ENCODE results near the gene PTPRT. TPM values are rescaled to one million over a fixed set of nuclear protein-coding genes. Genes with fewer than 3 reads are reported as not detected.

PTPRT gene
- polyA plus RNA-seq, 1 experiment = not detected

DNA sequence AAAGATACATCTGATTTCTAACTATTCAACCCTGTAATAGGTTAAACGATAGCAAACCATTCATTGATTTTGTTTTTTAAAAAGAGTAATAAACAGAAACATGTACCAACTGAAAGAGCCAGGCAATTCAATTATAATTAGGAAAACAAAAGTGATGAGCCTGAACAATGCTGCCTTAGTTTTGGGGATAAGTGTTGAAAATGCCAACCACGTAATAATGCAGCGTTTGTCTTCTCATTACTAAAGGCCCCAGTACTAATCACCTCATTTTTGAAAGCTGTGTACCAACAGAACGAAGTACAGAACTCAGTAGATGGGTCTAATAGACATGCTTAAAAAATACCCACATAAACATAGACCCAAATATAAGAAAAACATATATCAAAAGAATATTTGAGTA lies 907.9 kb downstream of the PTPRT start:
- CTCF ChIA-PET = no interaction called here
- DNase-seq (ENCODE audit: low read depth) = no peak
- TF ChIP-seq, protein P1, sequence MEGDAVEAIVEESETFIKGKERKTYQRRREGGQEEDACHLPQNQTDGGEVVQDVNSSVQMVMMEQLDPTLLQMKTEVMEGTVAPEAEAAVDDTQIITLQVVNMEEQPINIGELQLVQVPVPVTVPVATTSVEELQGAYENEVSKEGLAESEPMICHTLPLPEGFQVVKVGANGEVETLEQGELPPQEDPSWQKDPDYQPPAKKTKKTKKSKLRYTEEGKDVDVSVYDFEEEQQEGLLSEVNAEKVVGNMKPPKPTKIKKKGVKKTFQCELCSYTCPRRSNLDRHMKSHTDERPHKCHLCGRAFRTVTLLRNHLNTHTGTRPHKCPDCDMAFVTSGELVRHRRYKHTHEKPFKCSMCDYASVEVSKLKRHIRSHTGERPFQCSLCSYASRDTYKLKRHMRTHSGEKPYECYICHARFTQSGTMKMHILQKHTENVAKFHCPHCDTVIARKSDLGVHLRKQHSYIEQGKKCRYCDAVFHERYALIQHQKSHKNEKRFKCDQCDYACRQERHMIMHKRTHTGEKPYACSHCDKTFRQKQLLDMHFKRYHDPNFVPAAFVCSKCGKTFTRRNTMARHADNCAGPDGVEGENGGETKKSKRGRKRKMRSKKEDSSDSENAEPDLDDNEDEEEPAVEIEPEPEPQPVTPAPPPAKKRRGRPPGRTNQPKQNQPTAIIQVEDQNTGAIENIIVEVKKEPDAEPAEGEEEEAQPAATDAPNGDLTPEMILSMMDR (IDR thresholded peaks at IDR 0.05; ENCODE audit: insufficient read depth, low read depth, low read length) = no peak
- POLR2A ChIA-PET = no interaction called here
- H3K36me3 ChIP-seq (ENCODE audit: control insufficient read depth, insufficient read depth, low read length) = no peaks in the 10 kb centered on the region
- H3K27me3 ChIP-seq (ENCODE audit: control insufficient read depth, insufficient read depth, low read length) = no peaks in the 10 kb centered on the region
- no peak overlapping the region for H3K4me3 ChIP-seq (ENCODE audit: low read depth, low read length)

DNA sequence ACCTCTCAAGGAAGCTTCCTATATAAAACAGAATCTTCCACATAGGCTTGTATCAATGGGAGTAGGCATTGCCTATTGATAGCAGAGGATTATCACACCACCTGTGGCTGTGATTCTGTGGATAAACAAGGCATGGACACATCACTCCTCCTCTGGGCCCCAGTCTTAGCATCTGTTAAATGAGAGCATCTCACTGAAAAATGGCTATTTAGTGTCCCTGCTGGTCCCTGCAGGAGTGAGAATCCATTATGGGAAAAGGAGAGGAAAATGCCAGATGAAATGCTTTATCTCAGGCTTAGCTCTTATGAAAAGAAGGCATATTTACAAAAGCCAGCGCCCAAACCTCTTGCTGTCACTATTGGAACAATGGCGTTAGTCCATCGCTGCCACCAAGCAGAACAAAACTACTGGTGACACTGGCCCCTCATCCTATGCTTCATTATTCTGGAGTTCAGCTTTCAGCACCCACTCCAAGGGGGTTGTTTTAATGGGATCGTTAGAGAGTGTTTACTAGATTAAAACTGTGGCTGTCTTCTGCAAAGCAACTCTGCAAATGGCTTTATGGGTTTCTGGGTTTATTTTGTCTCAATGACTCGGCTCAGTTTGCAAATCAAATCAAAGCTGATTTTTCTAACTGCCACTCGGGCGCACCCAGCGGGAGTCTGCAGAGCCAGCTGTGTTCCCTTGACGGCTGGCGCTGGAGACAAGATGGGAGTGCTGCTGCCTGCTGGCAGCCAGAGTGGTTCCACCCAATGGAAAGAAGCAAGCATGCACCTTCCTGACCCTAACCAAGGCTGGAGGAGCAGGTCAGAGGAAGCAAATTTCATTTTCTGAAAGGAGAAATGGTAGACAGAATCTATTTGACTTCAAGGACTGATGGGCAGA lies 912.7 kb downstream of the PTPRT start:
- H3K27me3 ChIP-seq (ENCODE audit: control insufficient read depth, insufficient read depth, low read length) = no peaks in the 10 kb centered on the region
- H3K36me3 ChIP-seq (ENCODE audit: control insufficient read depth, insufficient read depth, low read length) = no peaks in the 10 kb centered on the region
- no peak overlapping the region for H3K4me3 ChIP-seq (ENCODE audit: low read depth, low read length)
- ChIA-PET POLR2A (no interaction called here), CTCF (no interaction called here)
- DNase-seq (ENCODE audit: low read depth) = no peak
- TF ChIP-seq, protein P1 (IDR thresholded peaks at IDR 0.05; ENCODE audit: insufficient read depth, low read depth, low read length) = no peak

DNA sequence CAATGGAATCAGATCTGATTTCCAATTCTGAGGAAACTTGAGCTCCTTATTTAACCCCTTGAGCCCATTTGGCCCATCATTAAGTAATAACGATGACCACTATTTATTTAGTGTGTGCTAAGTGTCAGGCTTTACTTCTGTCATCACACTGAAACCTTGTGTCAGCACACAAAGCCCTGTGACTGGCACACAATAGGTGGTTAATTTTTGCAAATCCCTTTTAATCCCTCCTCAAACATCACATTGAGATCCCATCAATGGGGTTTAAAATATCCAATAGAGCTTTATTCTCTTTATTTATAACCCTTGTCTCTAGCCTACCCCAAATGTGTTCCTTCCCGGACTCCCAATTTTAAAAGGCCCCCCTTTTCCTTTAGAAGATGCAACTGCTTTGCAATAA lies 914.7 kb downstream of the PTPRT start:
- Histone ChIP-seq H3K4me3 (ENCODE audit: low read depth, low read length) (no peak overlapping the region), H3K36me3 (ENCODE audit: control insufficient read depth, insufficient read depth, low read length) (no peaks in the 10 kb centered on the region), H3K27me3 (ENCODE audit: control insufficient read depth, insufficient read depth, low read length) (no peaks in the 10 kb centered on the region)
- ChIA-PET POLR2A (no interaction called here), CTCF (interaction anchor here (0.7 kb wide), 1 partner anchor 33 kb away, joined by 3 read pairs; no protein-coding TSS in a partner anchor)
- TF ChIP-seq, protein P1 (IDR thresholded peaks at IDR 0.05; ENCODE audit: insufficient read depth, low read depth, low read length) = no peak
- no peak for DNase-seq (ENCODE audit: low read depth)

DNA sequence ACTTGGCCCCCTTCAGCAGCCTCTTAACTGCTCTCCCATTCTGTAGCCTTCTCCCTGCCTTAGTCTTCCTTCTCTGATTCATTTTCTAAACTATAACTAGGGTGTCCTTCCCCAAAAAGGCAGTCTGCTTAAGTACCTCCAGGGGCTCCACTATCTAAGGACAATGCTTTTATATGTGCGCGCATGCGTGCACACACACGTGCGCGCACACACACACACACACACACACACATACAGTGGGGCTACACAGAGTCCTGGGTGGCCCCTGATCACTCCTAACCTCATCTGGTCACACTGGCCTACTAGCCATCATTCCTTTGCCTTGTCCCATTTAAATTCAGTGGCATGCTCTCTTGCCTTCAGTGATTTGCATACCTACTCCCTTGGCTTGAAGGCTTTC lies 917.2 kb downstream of the PTPRT start:
- TF ChIP-seq, protein P1 (IDR thresholded peaks at IDR 0.05; ENCODE audit: insufficient read depth, low read depth, low read length) = no peak
- Histone ChIP-seq H3K4me3 (ENCODE audit: low read depth, low read length) (no peak overlapping the region), H3K36me3 (ENCODE audit: control insufficient read depth, insufficient read depth, low read length) (no peaks in the 10 kb centered on the region), H3K27me3 (ENCODE audit: control insufficient read depth, insufficient read depth, low read length) (no peaks in the 10 kb centered on the region)
- ChIA-PET CTCF (no interaction called here), POLR2A (no interaction called here)
- DNase-seq (ENCODE audit: low read depth) = no peak

DNA sequence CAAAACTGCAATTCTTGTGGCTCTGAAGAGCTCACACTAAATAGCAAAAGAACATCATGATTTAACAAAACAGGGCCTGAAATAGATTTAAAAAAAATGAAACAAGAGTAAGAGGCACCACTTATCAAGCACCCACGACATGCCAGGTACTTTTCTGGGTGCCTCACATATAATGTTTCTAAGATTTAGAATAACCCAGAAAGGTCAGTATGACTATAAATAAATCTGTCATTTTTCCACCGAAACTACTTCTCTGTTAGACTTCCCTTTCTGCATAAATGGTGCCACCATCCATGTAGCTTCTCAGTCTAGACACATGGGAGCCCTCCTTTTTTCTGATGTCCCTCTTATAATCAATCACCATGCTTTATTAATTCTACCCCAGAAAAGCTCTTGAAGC lies 919.2 kb downstream of the PTPRT start:
- Histone ChIP-seq H3K27me3 (ENCODE audit: control insufficient read depth, insufficient read depth, low read length) (no peaks in the 10 kb centered on the region), H3K36me3 (ENCODE audit: control insufficient read depth, insufficient read depth, low read length) (no peaks in the 10 kb centered on the region), H3K4me3 (ENCODE audit: low read depth, low read length) (no peak overlapping the region)
- no peak for DNase-seq (ENCODE audit: low read depth)
- CTCF ChIA-PET = no interaction called here
- POLR2A ChIA-PET = no interaction called here
- TF ChIP-seq, protein P1 (IDR thresholded peaks at IDR 0.05; ENCODE audit: insufficient read depth, low read depth, low read length) = no peak

Data from BJ (cell line).